ENCODE data around the gene CPAMD8. TPM values are rescaled to one million over a fixed set of nuclear protein-coding genes. Genes with fewer than 3 reads are reported as not detected.

CPAMD8 gene
- total and polyA plus RNA-seq, 9 of the 15 experiments (the other 6 are each of a cell fraction or from before 2014, with no cell fraction given) = 0.20 to 2.1 (median 1.3) TPM

DNA sequence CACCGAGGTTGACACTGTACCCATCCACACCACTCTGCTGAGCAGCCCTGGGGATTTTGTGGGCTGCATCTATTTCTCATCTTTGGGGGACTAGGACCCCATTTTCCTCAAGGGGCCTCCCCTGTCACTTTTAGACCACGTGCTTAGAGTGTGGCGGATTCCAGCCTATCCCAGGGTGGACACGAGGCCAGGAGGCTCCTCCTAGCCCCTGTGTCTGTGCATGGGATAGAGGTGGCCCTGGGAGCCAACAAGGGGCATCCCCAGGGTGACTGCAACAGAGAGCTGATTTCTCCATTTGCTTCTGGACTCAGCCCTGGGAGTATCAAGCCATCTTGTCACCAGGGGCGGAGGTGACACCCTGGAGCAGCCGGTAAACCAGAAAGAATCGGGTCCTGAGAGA is 24.2 kb downstream of the CPAMD8 start:
- WGBS (ENCODE audit: insufficient coverage, low coverage, missing lambda C conversion rate) = 1% methylated on average over 7 of the region's 7 CpGs
- in situ Hi-C loops (cut with MboI) (no loop called here), intact Hi-C loops (cut with micrococcal nuclease) (no loop called here)
- H3K4me1 ChIP-seq (replicated peaks in 1 of 2; ENCODE audit: control insufficient read depth in 2 of 2, insufficient read depth in 2 of 2, low read length in 2 of 2) = peaks cover 0 to under 1% of the 10 kb centered on the region in 2 experiments; a peak in 1 of 5 replicates
- H3K4me3 ChIP-seq = no peak overlapping the region
- DNase-seq (ENCODE audit: extremely low read depth in 1 of 4, low spot score in 3 of 4) (no peak), FAIRE-seq (no peak), ATAC-seq (no peak)
- no peaks in the 10 kb centered on the region for H3K36me3 ChIP-seq (ENCODE audit: control insufficient read depth, insufficient read depth, low read length)
- TF ChIP-seq TARDBP (IDR thresholded peaks at IDR 0.05) (no peak), E2F6 (IDR thresholded peaks at IDR 0.05; ENCODE audit: borderline replicate concordance in 1 of 2, extremely low read depth in 1 of 2, insufficient read depth in 1 of 2, insufficient read length in 1 of 2, low read depth in 1 of 2, low read length in 1 of 2, poor library complexity in 1 of 2, severe bottlenecking in 1 of 2) (peak in 1 of 2 experiments; percentile 15), L3MBTL2 (IDR thresholded peaks at IDR 0.05) (peak; percentile 62)
- TF ChIP-seq, protein P1, sequence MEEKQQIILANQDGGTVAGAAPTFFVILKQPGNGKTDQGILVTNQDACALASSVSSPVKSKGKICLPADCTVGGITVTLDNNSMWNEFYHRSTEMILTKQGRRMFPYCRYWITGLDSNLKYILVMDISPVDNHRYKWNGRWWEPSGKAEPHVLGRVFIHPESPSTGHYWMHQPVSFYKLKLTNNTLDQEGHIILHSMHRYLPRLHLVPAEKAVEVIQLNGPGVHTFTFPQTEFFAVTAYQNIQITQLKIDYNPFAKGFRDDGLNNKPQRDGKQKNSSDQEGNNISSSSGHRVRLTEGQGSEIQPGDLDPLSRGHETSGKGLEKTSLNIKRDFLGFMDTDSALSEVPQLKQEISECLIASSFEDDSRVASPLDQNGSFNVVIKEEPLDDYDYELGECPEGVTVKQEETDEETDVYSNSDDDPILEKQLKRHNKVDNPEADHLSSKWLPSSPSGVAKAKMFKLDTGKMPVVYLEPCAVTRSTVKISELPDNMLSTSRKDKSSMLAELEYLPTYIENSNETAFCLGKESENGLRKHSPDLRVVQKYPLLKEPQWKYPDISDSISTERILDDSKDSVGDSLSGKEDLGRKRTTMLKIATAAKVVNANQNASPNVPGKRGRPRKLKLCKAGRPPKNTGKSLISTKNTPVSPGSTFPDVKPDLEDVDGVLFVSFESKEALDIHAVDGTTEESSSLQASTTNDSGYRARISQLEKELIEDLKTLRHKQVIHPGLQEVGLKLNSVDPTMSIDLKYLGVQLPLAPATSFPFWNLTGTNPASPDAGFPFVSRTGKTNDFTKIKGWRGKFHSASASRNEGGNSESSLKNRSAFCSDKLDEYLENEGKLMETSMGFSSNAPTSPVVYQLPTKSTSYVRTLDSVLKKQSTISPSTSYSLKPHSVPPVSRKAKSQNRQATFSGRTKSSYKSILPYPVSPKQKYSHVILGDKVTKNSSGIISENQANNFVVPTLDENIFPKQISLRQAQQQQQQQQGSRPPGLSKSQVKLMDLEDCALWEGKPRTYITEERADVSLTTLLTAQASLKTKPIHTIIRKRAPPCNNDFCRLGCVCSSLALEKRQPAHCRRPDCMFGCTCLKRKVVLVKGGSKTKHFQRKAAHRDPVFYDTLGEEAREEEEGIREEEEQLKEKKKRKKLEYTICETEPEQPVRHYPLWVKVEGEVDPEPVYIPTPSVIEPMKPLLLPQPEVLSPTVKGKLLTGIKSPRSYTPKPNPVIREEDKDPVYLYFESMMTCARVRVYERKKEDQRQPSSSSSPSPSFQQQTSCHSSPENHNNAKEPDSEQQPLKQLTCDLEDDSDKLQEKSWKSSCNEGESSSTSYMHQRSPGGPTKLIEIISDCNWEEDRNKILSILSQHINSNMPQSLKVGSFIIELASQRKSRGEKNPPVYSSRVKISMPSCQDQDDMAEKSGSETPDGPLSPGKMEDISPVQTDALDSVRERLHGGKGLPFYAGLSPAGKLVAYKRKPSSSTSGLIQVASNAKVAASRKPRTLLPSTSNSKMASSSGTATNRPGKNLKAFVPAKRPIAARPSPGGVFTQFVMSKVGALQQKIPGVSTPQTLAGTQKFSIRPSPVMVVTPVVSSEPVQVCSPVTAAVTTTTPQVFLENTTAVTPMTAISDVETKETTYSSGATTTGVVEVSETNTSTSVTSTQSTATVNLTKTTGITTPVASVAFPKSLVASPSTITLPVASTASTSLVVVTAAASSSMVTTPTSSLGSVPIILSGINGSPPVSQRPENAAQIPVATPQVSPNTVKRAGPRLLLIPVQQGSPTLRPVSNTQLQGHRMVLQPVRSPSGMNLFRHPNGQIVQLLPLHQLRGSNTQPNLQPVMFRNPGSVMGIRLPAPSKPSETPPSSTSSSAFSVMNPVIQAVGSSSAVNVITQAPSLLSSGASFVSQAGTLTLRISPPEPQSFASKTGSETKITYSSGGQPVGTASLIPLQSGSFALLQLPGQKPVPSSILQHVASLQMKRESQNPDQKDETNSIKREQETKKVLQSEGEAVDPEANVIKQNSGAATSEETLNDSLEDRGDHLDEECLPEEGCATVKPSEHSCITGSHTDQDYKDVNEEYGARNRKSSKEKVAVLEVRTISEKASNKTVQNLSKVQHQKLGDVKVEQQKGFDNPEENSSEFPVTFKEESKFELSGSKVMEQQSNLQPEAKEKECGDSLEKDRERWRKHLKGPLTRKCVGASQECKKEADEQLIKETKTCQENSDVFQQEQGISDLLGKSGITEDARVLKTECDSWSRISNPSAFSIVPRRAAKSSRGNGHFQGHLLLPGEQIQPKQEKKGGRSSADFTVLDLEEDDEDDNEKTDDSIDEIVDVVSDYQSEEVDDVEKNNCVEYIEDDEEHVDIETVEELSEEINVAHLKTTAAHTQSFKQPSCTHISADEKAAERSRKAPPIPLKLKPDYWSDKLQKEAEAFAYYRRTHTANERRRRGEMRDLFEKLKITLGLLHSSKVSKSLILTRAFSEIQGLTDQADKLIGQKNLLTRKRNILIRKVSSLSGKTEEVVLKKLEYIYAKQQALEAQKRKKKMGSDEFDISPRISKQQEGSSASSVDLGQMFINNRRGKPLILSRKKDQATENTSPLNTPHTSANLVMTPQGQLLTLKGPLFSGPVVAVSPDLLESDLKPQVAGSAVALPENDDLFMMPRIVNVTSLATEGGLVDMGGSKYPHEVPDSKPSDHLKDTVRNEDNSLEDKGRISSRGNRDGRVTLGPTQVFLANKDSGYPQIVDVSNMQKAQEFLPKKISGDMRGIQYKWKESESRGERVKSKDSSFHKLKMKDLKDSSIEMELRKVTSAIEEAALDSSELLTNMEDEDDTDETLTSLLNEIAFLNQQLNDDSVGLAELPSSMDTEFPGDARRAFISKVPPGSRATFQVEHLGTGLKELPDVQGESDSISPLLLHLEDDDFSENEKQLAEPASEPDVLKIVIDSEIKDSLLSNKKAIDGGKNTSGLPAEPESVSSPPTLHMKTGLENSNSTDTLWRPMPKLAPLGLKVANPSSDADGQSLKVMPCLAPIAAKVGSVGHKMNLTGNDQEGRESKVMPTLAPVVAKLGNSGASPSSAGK (IDR thresholded peaks at IDR 0.05) = peak; percentile 44; the same call in 1 of the 2 replicates
- no peak overlapping the region for H3K27ac ChIP-seq (ENCODE audit: extremely low read depth, low read depth, low read length)
- no peak overlapping the region for H3K4me2 ChIP-seq (ENCODE audit: insufficient read depth, low read length)
- BruUV-seq (replicated peaks) = no TSS peak
- no peak overlapping the region for H2AFZ ChIP-seq (ENCODE audit: low read depth, low read length)
- H3K9me3 ChIP-seq (replicated peaks; ENCODE audit: control insufficient read depth, insufficient read depth, low read depth, low read length) = no peaks in the 10 kb centered on the region; the same call in 1 of the 2 replicates
- H3K27me3 ChIP-seq (ENCODE audit: control insufficient read depth in 2 of 2, insufficient read depth in 2 of 2, low read length in 2 of 2) = peaks cover 10 to 46% of the 10 kb centered on the region in 2 experiments
- no peak overlapping the region for H3K9ac ChIP-seq (ENCODE audit: insufficient read depth in 1 of 2, low read depth in 2 of 2, low read length in 2 of 2)
- CTCF ChIA-PET (ENCODE audit: low intra/inter-chr PET ratio) = no interaction called here
- no peaks in the 10 kb centered on the region for H4K20me1 ChIP-seq (replicated peaks; ENCODE audit: control insufficient read depth, insufficient read depth, low read length)
- no peaks in the 10 kb centered on the region for H3K9me1 ChIP-seq (ENCODE audit: control insufficient read depth, insufficient read depth, low read length)
- POLR2A ChIA-PET = no interaction called here
- no peaks in the 10 kb centered on the region for H3K79me2 ChIP-seq (ENCODE audit: control insufficient read depth, insufficient read depth, low read length)
